Esophagus squamous epithelium (tissue), 5 donors: ENCODE measurements around the gene KCNJ11. TPM values are rescaled to one million over a fixed set of nuclear protein-coding genes. Genes with fewer than 3 reads are reported as not detected.

ENCODE experiments used
- DNase-seq: peaks from one replicate; lab custom pipeline; 2025; lab: John Stamatoyannopoulos, UW
- H3K27ac ChIP-seq, 4 donors: fragments of 200-600 bp; sonication (generic); one replicate each; pipeline ENCODE4 v1.5.1; 2016 to 2019; ENCODE audit warnings: mild to moderate bottlenecking in 1 of 4
- H3K27me3 ChIP-seq, 4 donors: fragments of 200-600 bp; sonication (generic); 1 replicate in 3 of 4; 2 replicates in 1 of 4; pipeline versions ENCODE4 v1.5.1 to v1.6.0; 2017 to 2021; ENCODE audit warnings: antibody characterized with exemption in 1 of 4
- H3K36me3 ChIP-seq, 3 donors: fragments of 200-600 bp; sonication (generic); one replicate each; pipeline ENCODE4 v1.5.1; 2016 to 2019
- H3K4me1 ChIP-seq, 3 donors: fragments of 200-600 bp; sonication (generic); one replicate each; pipeline ENCODE4 v1.5.1; 2017 to 2019
- H3K4me3 ChIP-seq, 4 donors: fragments of 200-600 bp; sonication (generic); 1 replicate in 3 of 4; 2 replicates in 1 of 4; pipeline ENCODE4 v1.5.1; 2016 to 2019; ENCODE audit warnings: mild to moderate bottlenecking in 2 of 4, moderate library complexity in 1 of 4
- H3K9me3 ChIP-seq, 3 donors: fragments of 200-600 bp; sonication (generic); one replicate each; pipeline ENCODE4 v1.5.1; 2016 to 2019
- CTCF ChIP-seq, 6 experiments: fragments of 450-650 bp in 4 of 6; fragments of 200-600 bp in 2 of 6; sonication (generic) in 2 of 6; IDR thresholded peaks; one replicate each; pipeline ENCODE4 v1.5.1; 2016 to 2019; ENCODE audit warnings: antibody characterized with exemption in 6 of 6, mild to moderate bottlenecking in 4 of 6, moderate library complexity in 4 of 6
- POLR2A ChIP-seq, 4 donors: fragments of 450-650 bp; IDR thresholded peaks; one replicate each; pipeline ENCODE4 v1.6.1; 2017; ENCODE audit warnings: antibody characterized with exemption in 4 of 4, mild to moderate bottlenecking in 4 of 4, moderate library complexity in 3 of 4
- WGBS, 2 donors: methylation state at CpG; one replicate each; pipeline ENCODE4 v1.1.5; 2018; 5-methylcytosine and 5-hydroxymethylcytosine counted together
- intact Hi-C: fragments of 100-400 bp; cut with DNase I; formaldehyde crosslinking; loops from one replicate; pipeline ENCODE4 v1.15.0; 2022
- total RNA-seq, 4 donors: library from RNA; depleted of rRNA; stranded (reverse); fragments of >200 nt; gene quantifications; one replicate each; pipeline ENCODE4 v1.1.0, GENCODE V29; 2016
- donor health status: DM: yes; HTN: yes; CAD: no.

Gene KCNJ11
- total RNA-seq, 4 donors from 2014 or later = 1.0 to 1.6 (median 1.3) TPM

- no peaks in the 10 kb centered on the region for H3K27me3 ChIP-seq
- intact Hi-C loops = no loop called here
- TF ChIP-seq CTCF (IDR thresholded peaks at IDR 0.05) (no peak), POLR2A (IDR thresholded peaks at IDR 0.05) (no peak)
Observed at GRCh38 chr11:17343257-17343656, 45.2 kb downstream of the KCNJ11 start.

More at GRCh38 chr11:17343257-17343656, 45.2 kb downstream of the KCNJ11 start:
- Histone ChIP-seq H3K4me1 (no peaks in the 10 kb centered on the region), H3K36me3 (peaks cover 0 to 10% (median 0%) of the 10 kb centered on the region in 3 donors), H3K27ac (no peak overlapping the region), H3K4me3 (no peak overlapping the region), H3K9me3 (no peaks in the 10 kb centered on the region)
- WGBS, 2 donors = 91 to 100% methylated on average over 2 of the region's 2 CpGs
- DNase-seq = no peak

Other genes with a start within 250 kb of the KCNJ11 start
- 10 to 100 TPM; 25.1 to 54.2 (median 32.4) TPM for gene PIK3C2A, start 180.7 kb downstream of the KCNJ11 start, total RNA-seq
- gene NUCB2, start 111.9 kb downstream of the KCNJ11 start, total RNA-seq = 100 to 1,000 TPM in 1 of 4 donors, 10 to 100 TPM in 3; 69.4 to 152 (median 82.2) TPM
- 1 to 10 TPM; 1.5 to 6.1 (median 2.9) TPM for gene NCR3LG1, start 36.9 kb downstream of the KCNJ11 start, total RNA-seq
- gene ABCC8, start 88.2 kb upstream of the KCNJ11 start, total RNA-seq = under 1 TPM in 1 of 4 donors, not detected in 3; under 0.01 TPM
- not detected for gene USH1C, start 155.8 kb upstream of the KCNJ11 start, total RNA-seq
- not detected for gene OTOG, start 158.6 kb upstream of the KCNJ11 start, total RNA-seq